Measurements from ENCODE around the gene SLFN14. TPM values are rescaled to one million over a fixed set of nuclear protein-coding genes. Genes with fewer than 3 reads are reported as not detected.

Gene SLFN14
- total RNA-seq = not detected

GRCh38 chr17:35560703-35561102 is at the start of gene SLFN14:
Gene SLFN14 (minus strand): TSS chr17:35560819. CDS start chr17:35558062, 2,757 bp downstream.
- peaks cover 8% of the 10 kb centered on the region for H3K27me3 Mint-ChIP-seq
- intact Hi-C loops (cut with DNase I, micrococcal nuclease) = no loop called here
- POLR2A ChIA-PET = no interaction called here
- H3K36me3 Mint-ChIP-seq (ENCODE audit: low read depth) = no peaks in the 10 kb centered on the region
- H3K9me3 Mint-ChIP-seq (ENCODE audit: low read depth) = no peaks in the 10 kb centered on the region
- CTCF ChIA-PET = interaction anchor here (0.6 kb wide), 1 partner anchor 23 kb away, joined by 3 read pairs; the partner anchor contains the start of gene SLFN12L
- DNase-seq (peak; percentile 20), ATAC-seq (peak; percentile 51)
- peaks cover 4% of the 10 kb centered on the region for H3K4me1 Mint-ChIP-seq
- H3K27ac Mint-ChIP-seq = no peak within 1 kb of the TSS
- no peak within 1 kb of the TSS for H3K4me3 Mint-ChIP-seq

GRCh38 chr17:35609831-35610230 is 49.2 kb upstream of the SLFN14 start:
- ATAC-seq = no peak
- Mint-ChIP-seq H3K36me3 (ENCODE audit: low read depth) (peaks cover 33% of the 10 kb centered on the region), H3K4me1 (no peaks in the 10 kb centered on the region), H3K9me3 (ENCODE audit: low read depth) (no peaks in the 10 kb centered on the region), H3K4me3 (no peak overlapping the region), H3K27me3 (no peaks in the 10 kb centered on the region), H3K27ac (no peak overlapping the region)
- DNase-seq = no peak
- POLR2A ChIA-PET = no interaction called here
- intact Hi-C loops (cut with DNase I, micrococcal nuclease) = no loop called here
- CTCF ChIA-PET = interaction anchor here (3.1 kb wide), 1 partner anchor 138 kb away, joined by 14 read pairs; no protein-coding TSS in a partner anchor

DNA sequence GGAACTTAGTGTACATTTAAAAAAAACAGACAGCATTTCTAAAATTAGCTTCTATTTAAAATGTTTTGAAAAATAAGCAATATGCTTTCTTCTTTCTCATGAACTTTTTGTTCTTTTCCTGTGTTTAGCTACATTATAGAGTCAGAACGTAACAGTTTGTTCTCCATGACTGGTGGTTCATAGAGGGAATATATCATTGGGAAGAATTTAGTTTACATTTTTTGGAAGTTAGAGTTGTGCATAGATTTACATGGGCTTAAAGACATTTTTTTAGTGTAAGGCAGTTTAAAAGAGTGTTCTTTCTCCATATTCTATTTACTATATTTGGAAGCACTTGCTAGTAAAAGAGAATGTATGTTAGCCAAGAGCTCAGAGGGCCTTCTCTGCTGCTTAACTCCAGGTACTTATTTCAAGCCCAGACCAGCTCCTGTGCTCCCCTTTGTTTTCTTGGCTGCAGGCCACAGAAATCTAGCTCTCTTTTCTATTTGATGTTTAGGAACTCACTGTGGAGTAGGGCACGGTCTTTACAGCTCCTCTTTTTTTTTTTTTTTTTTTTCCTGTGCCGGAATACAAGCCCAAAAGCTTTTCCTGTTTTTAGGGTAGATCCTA is 46.7 kb upstream of the SLFN14 start:
- DNase-seq (no peak), ATAC-seq (no peak)
- Mint-ChIP-seq H3K4me1 (no peaks in the 10 kb centered on the region), H3K9me3 (ENCODE audit: low read depth) (no peaks in the 10 kb centered on the region), H3K36me3 (ENCODE audit: low read depth) (peaks cover 37% of the 10 kb centered on the region), H3K27ac (no peak overlapping the region), H3K4me3 (no peak overlapping the region), H3K27me3 (no peaks in the 10 kb centered on the region)
- ChIA-PET CTCF (interaction anchor here (0.7 to 3.1 kb wide), 4 partner anchors 34 to 488 kb away, joined by 3 to 14 read pairs (median 4); partner anchors contain the start of gene RAD51D), POLR2A (interaction anchor here (1.1 kb wide), 1 partner anchor 8 kb away, joined by 3 read pairs; no protein-coding TSS in a partner anchor)
- intact Hi-C loops (cut with DNase I, micrococcal nuclease) = no loop called here

DNA sequence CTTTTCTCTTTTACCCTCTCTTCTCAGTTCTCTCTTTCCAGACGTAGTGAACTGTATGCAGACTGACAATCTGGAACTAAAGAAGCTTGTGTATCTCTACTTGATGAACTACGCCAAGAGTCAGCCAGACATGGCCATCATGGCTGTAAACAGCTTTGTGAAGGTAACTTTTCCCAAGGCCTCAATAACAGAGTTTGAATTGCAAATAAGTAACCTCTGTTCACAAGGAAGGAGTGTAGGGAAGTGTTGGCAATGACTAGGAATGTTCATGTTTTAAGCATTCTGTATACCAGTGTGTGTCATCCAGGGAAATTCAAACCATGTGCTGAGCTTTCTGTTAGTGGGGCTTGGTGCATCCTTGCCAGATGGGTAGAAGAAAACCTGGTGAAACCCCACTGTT is 45.1 kb upstream of the SLFN14 start:
- Mint-ChIP-seq H3K27ac (no peak overlapping the region), H3K9me3 (ENCODE audit: low read depth) (no peaks in the 10 kb centered on the region), H3K4me1 (no peaks in the 10 kb centered on the region), H3K36me3 (ENCODE audit: low read depth) (peaks cover 43% of the 10 kb centered on the region), H3K27me3 (no peaks in the 10 kb centered on the region), H3K4me3 (no peak overlapping the region)
- ATAC-seq = no peak
- intact Hi-C loops (cut with DNase I, micrococcal nuclease) = no loop called here
- ChIA-PET CTCF (interaction anchor here (0.6 to 0.8 kb wide), 2 partner anchors 71 to 136 kb away, joined by 3 read pairs; no protein-coding TSS in a partner anchor), POLR2A (interaction anchor here (0.6 kb wide), 1 partner anchor 372 kb away, joined by 6 read pairs; no protein-coding TSS in a partner anchor)
- no peak for DNase-seq

- no peaks in the 10 kb centered on the region for H3K9me3 Mint-ChIP-seq (ENCODE audit: low read depth)
- H3K27ac Mint-ChIP-seq = no peak overlapping the region
- H3K27me3 Mint-ChIP-seq = no peaks in the 10 kb centered on the region
- no peak for DNase-seq
- no peak overlapping the region for H3K4me3 Mint-ChIP-seq
- ChIA-PET CTCF (interaction anchor here (0.7 to 3.9 kb wide), 4 partner anchors 9 to 272 kb away, joined by 3 to 26 read pairs (median 4); no protein-coding TSS in a partner anchor), POLR2A (interaction anchor here (0.7 kb wide), 1 partner anchor 101 kb away, joined by 3 read pairs; no protein-coding TSS in a partner anchor)
- no peak for ATAC-seq
- no peaks in the 10 kb centered on the region for H3K4me1 Mint-ChIP-seq
- peaks cover 44% of the 10 kb centered on the region for H3K36me3 Mint-ChIP-seq (ENCODE audit: low read depth)
- intact Hi-C loops (cut with DNase I, micrococcal nuclease) = no loop called here
Observed at GRCh38 chr17:35603674-35604073, 43.1 kb upstream of the SLFN14 start.

DNA sequence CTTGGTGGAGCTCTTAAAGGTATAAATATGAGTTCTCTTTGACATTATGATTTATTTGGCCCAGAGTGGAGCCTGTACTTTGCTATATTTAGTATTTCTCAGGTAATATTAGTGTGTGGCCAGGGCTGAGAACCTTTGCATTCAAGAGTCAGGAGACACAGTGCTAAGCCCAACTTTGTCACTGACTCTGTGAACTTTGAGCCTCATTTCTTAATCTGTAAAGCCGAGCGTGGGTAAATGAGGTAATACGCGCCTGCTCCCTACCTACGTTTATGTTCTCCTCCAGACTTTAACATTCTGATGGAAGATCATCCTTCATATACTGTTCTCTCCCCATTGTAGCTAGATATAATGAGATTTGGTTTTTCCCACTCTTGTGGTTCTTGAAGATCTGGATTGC is 37.0 kb upstream of the SLFN14 start:
- CTCF ChIA-PET = no interaction called here
- DNase-seq = no peak
- H3K4me1 Mint-ChIP-seq = peaks cover 6% of the 10 kb centered on the region
- H3K4me3 Mint-ChIP-seq = no peak overlapping the region
- no peak for ATAC-seq
- H3K27me3 Mint-ChIP-seq = no peaks in the 10 kb centered on the region
- H3K9me3 Mint-ChIP-seq (ENCODE audit: low read depth) = no peaks in the 10 kb centered on the region
- no peak overlapping the region for H3K27ac Mint-ChIP-seq
- H3K36me3 Mint-ChIP-seq (ENCODE audit: low read depth) = peaks cover 57% of the 10 kb centered on the region
- POLR2A ChIA-PET = no interaction called here
- intact Hi-C loops (cut with DNase I, micrococcal nuclease) = no loop called here

GRCh38 chr17:35596530-35597233 is 36.1 kb upstream of the SLFN14 start:
- H3K36me3 Mint-ChIP-seq (ENCODE audit: low read depth) = peaks cover 53% of the 10 kb centered on the region
- POLR2A ChIA-PET = no interaction called here
- H3K9me3 Mint-ChIP-seq (ENCODE audit: low read depth) = no peaks in the 10 kb centered on the region
- CTCF ChIA-PET = no interaction called here
- peaks cover 6% of the 10 kb centered on the region for H3K4me1 Mint-ChIP-seq
- H3K27ac Mint-ChIP-seq = no peak overlapping the region
- ATAC-seq (no peak), DNase-seq (no peak)
- no peak overlapping the region for H3K4me3 Mint-ChIP-seq
- intact Hi-C loops (cut with DNase I, micrococcal nuclease) = no loop called here
- no peaks in the 10 kb centered on the region for H3K27me3 Mint-ChIP-seq

DNA sequence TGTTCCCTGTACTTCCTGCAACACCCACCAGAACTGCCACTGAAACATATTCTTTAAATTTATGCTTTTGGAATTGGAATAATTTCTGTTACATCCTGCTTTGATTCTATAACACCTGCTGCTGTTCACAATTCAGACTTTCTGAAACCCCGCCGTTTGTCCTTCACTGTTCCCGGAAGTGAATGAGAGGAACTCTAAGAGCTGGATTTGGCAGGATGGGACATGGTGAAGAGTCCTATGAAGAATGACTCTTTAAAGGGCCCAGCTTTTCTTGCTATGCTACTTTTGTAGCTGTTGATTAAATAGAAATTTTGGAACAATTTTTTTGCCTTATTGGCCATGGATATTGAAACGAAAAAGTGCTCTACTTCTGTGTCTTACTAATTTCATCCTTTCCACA is 35.5 kb upstream of the SLFN14 start:
- peaks cover 53% of the 10 kb centered on the region for H3K36me3 Mint-ChIP-seq (ENCODE audit: low read depth)
- no peak for ATAC-seq
- DNase-seq = no peak
- no peaks in the 10 kb centered on the region for H3K9me3 Mint-ChIP-seq (ENCODE audit: low read depth)
- no peak overlapping the region for H3K4me3 Mint-ChIP-seq
- POLR2A ChIA-PET = no interaction called here
- no peaks in the 10 kb centered on the region for H3K27me3 Mint-ChIP-seq
- peaks cover 6% of the 10 kb centered on the region for H3K4me1 Mint-ChIP-seq
- CTCF ChIA-PET = no interaction called here
- no peak overlapping the region for H3K27ac Mint-ChIP-seq
- intact Hi-C loops (cut with DNase I, micrococcal nuclease) = no loop called here

- CTCF ChIA-PET = interaction anchor here (0.6 to 2.2 kb wide), 9 partner anchors 9 to 260 kb away, joined by 3 to 9 read pairs (median 4); partner anchors contain the start of genes PEX12 and SLFN11
Observed at GRCh38 chr17:35588196-35588920, 27.7 kb upstream of the SLFN14 start.

GRCh38 chr17:35587074-35587961 is 26.7 kb upstream of the SLFN14 start, which contains the start of gene AP2B1:
Gene AP2B1 (plus strand): TSS chr17:35587322. CDS start chr17:35594031, 6,709 bp downstream.
- ATAC-seq = peak; percentile 94
- Mint-ChIP-seq H3K27me3 (no peaks in the 10 kb centered on the region), H3K4me1 (peaks cover 25% of the 10 kb centered on the region), H3K9me3 (ENCODE audit: low read depth) (no peaks in the 10 kb centered on the region), H3K4me3 (peak within 1 kb of the TSS; percentile 98), H3K36me3 (ENCODE audit: low read depth) (peaks cover 10% of the 10 kb centered on the region), H3K27ac (peak within 1 kb of the TSS; percentile 98)
- peak; percentile 96 for DNase-seq
- ChIA-PET CTCF (interaction anchor here (1.1 to 1.5 kb wide), 5 partner anchors 9 to 221 kb away, joined by 3 to 5 read pairs (median 4); partner anchors contain the start of genes PEX12 and SLFN12L), POLR2A (interaction anchor here (1.4 to 1.9 kb wide), 2 partner anchors 9 kb away, joined by 10 read pairs; partner anchors contain the start of gene PEX12)
- intact Hi-C loops (cut with DNase I, micrococcal nuclease) = loop anchor here (1.0 to 5.0 kb wide), 15 partner anchors 9 to 957 kb away; partner anchors contain the start of genes PEX12 (in 2 of the 2), GGNBP2 (in 1 of the 2), LIG3 (in 1 of the 2) and NLE1 (in 1 of the 2)

More at GRCh38 chr17:35588196-35588920, 27.7 kb upstream of the SLFN14 start:
- H3K4me1 Mint-ChIP-seq = peaks cover 25% of the 10 kb centered on the region
- H3K27me3 Mint-ChIP-seq = no peaks in the 10 kb centered on the region
- H3K27ac Mint-ChIP-seq = peak overlapping the region; percentile 98
- intact Hi-C loops (cut with DNase I, micrococcal nuclease) = loop anchor here in 1 of 2 experiments (5.0 kb wide), 1 partner anchor 376 kb away; no protein-coding TSS in a partner anchor
- peak; percentile 67 for ATAC-seq
- H3K36me3 Mint-ChIP-seq (ENCODE audit: low read depth) = peaks cover 11% of the 10 kb centered on the region
- H3K9me3 Mint-ChIP-seq (ENCODE audit: low read depth) = no peaks in the 10 kb centered on the region
- POLR2A ChIA-PET = interaction anchor here (0.9 to 1.9 kb wide), 3 partner anchors 10 to 220 kb away, joined by 3 to 10 read pairs (median 4); partner anchors contain the start of genes PEX12 and TAF15
- H3K4me3 Mint-ChIP-seq = peak overlapping the region; percentile 98
- DNase-seq = peak; percentile 32
